ENCODE results near the gene PPP1R13B. TPM values are rescaled to one million over a fixed set of nuclear protein-coding genes. Genes with fewer than 3 reads are reported as not detected.
A peak's percentile ranks its signal among the peaks of the same experiment; 100 is the strongest.

PPP1R13B gene
- total RNA-seq, 1 experiment from 2014 or later, result 17.8 TPM

DNA sequence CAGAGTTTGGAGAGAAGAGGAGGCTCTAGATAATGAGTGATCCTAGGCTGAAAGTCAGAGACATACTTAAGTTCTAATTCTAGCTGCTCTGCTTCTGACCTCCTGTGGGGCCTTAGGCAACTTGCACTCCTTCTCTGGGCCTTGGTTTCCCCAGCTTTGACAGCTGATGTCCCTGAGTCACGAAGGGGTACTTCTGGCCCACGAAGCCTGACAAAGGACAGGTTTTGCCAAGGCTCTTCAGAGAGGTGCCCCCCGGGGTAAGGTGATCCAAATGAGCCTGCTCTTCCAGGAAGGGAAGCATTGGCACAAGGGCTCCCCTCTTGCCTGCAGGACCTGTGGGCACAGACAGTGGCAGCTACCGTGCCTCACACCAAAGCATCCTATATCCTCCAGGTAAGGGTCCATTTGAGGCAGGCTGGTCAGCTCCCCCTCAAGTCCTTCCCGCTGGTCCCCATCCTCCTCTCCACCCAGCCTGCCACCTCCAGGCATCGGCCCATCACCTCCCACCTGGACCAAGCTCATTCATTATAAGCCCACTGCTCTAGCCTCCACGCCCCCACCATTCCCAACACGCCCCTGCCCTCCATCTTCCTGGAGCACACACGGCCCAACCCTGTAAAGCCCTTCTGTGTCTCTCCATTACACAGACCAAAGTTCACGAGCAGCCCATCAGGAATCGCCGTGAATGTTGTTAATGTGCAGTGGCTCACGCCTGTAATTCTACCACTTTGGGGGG, 1.9 kb upstream of the PPP1R13B start:
- ChIA-PET CTCF (no interaction called here), RAD21 (ENCODE audit: low non-redundant PET in 1 of 2, low total read pairs in 2 of 2, uncharacterized antibody in 2 of 2, unreplicated experiment in 2 of 2) (no interaction called here), POLR2A (no interaction called here)
- Histone ChIP-seq H4K20me1 (ENCODE audit: insufficient read depth) (no peaks in the 10 kb centered on the region), H3K79me2 (ENCODE audit: insufficient read depth, low read length) (peaks cover 24% of the 10 kb centered on the region), H3K9ac (ENCODE audit: low read length) (no peak overlapping the region), H3K4me3 (replicated peaks in 1 of 2; ENCODE audit: low read depth in 1 of 2, low read length in 2 of 2) (no peak overlapping the region), H3K27me3 (ENCODE audit: insufficient read depth, low read length) (no peaks in the 10 kb centered on the region), H3K9me2 (ENCODE audit: insufficient read depth) (no peaks in the 10 kb centered on the region), H3K9me3 (ENCODE audit: control insufficient read depth in 1 of 2, insufficient read depth in 1 of 2, low read depth in 1 of 2, low read length in 2 of 2) (no peaks in the 10 kb centered on the region), H3K27ac (ENCODE audit: low read depth, low read length) (no peak overlapping the region), H3K36me3 (ENCODE audit: control insufficient read depth in 1 of 2, insufficient read depth in 2 of 2, low read length in 2 of 2) (no peaks in the 10 kb centered on the region), H3K4me2 (ENCODE audit: low read length) (no peak overlapping the region), H3K4me1 (ENCODE audit: control insufficient read depth in 1 of 2, insufficient read depth in 2 of 2, low read length in 2 of 2) (peaks cover 7 to 22% of the 10 kb centered on the region in 2 experiments; a peak in 3 of 4 replicates), H2AFZ (ENCODE audit: low read depth, low read length, poor library complexity, severe bottlenecking) (no peak overlapping the region)
- ATAC-seq (no peak), DNase-seq (ENCODE audit: low read depth, low spot score) (no peak)
- intact Hi-C loops (cut with micrococcal nuclease), result no loop called here
- no peak for TF ChIP-seq YY1 (IDR thresholded peaks at IDR 0.05; ENCODE audit: extremely low read depth, insufficient replicate concordance, low read depth, low read length)
- TF ChIP-seq, protein P1, sequence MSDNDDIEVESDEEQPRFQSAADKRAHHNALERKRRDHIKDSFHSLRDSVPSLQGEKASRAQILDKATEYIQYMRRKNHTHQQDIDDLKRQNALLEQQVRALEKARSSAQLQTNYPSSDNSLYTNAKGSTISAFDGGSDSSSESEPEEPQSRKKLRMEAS (IDR thresholded peaks at IDR 0.05), result no peak
- TF ChIP-seq ZFX (IDR thresholded peaks at IDR 0.05), result no peak
- no peak for TF ChIP-seq RAD21 (IDR thresholded peaks at IDR 0.05; ENCODE audit: low read depth)
- TF ChIP-seq POLR2A (IDR thresholded peaks at IDR 0.05; ENCODE audit: borderline replicate concordance, extremely low read depth, insufficient read depth, insufficient read length), result no peak
- no peak for TF ChIP-seq EGR1 (IDR thresholded peaks at IDR 0.05; ENCODE audit: low read depth)
- no peak for TF ChIP-seq ELF1 (IDR thresholded peaks at IDR 0.05; ENCODE audit: borderline replicate concordance, low read depth)
- TF ChIP-seq POLR2AphosphoS5 (IDR thresholded peaks at IDR 0.05; ENCODE audit: low read depth, low read length), result no peak
- TF ChIP-seq, protein P2, sequence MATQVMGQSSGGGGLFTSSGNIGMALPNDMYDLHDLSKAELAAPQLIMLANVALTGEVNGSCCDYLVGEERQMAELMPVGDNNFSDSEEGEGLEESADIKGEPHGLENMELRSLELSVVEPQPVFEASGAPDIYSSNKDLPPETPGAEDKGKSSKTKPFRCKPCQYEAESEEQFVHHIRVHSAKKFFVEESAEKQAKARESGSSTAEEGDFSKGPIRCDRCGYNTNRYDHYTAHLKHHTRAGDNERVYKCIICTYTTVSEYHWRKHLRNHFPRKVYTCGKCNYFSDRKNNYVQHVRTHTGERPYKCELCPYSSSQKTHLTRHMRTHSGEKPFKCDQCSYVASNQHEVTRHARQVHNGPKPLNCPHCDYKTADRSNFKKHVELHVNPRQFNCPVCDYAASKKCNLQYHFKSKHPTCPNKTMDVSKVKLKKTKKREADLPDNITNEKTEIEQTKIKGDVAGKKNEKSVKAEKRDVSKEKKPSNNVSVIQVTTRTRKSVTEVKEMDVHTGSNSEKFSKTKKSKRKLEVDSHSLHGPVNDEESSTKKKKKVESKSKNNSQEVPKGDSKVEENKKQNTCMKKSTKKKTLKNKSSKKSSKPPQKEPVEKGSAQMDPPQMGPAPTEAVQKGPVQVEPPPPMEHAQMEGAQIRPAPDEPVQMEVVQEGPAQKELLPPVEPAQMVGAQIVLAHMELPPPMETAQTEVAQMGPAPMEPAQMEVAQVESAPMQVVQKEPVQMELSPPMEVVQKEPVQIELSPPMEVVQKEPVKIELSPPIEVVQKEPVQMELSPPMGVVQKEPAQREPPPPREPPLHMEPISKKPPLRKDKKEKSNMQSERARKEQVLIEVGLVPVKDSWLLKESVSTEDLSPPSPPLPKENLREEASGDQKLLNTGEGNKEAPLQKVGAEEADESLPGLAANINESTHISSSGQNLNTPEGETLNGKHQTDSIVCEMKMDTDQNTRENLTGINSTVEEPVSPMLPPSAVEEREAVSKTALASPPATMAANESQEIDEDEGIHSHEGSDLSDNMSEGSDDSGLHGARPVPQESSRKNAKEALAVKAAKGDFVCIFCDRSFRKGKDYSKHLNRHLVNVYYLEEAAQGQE (IDR thresholded peaks at IDR 0.05; ENCODE audit: low read depth), result no peak
- TF ChIP-seq, protein P3, sequence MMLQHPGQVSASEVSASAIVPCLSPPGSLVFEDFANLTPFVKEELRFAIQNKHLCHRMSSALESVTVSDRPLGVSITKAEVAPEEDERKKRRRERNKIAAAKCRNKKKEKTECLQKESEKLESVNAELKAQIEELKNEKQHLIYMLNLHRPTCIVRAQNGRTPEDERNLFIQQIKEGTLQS (IDR thresholded peaks at IDR 0.05), result no peak
- TF ChIP-seq SP1 (IDR thresholded peaks at IDR 0.05; ENCODE audit: low read depth), result no peak
- TF ChIP-seq EZH2 (IDR thresholded peaks at IDR 0.05), result no peak
- no peak for TF ChIP-seq TCF7L2 (IDR thresholded peaks at IDR 0.05; ENCODE audit: borderline replicate concordance, extremely low read depth, insufficient read depth, insufficient read length)
- TF ChIP-seq SIN3A (IDR thresholded peaks at IDR 0.05; ENCODE audit: low read depth), result no peak
- TF ChIP-seq EZH2phosphoT487 (IDR thresholded peaks at IDR 0.05; ENCODE audit: borderline replicate concordance), result no peak
- TF ChIP-seq ZNF274 (IDR thresholded peaks at IDR 0.05; ENCODE audit: low read depth, low read length), result no peak
- TF ChIP-seq SRF (IDR thresholded peaks at IDR 0.05; ENCODE audit: low read depth), result no peak
- BruUV-seq (replicated peaks), result TSS peak; percentile 73
